Non-pigmented ciliary epithelial cell (primary cell): Measurements from ENCODE around the gene STAG1.
"Not testable (repeated sequence)": the region's sequence is repeated elsewhere in the genome, so short reads cannot be mapped to it uniquely, and the experiment has no call there.

Experiments used
- DNase-seq: peaks from one replicate; pipeline ENCODE4 v3.0.0-alpha.2; 2010; ENCODE audit warnings: low read depth

The STAG1 gene

DNA sequence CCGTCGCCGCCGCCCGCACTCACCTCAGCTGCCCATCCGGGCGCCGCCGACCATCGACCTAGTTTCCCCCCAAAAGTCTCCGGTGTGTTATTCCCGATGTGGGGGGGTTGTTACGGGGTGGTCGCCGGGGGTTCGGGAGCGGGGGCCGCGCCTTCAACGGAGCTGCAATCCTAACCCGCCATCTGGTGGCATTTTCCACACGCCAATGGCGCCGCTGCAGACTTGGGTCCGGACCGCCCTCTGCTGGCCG is at the start of gene STAG1:
Gene STAG1, minus strand, starts transcription at position 207 of the 250 bp plus-strand sequence. CDS start 121,480 bp downstream, outside the sequence.
- DNase-seq: no peak

GRCh38 chr3:136801146-136801545 is 49.0 kb upstream of the STAG1 start:
- not testable (repeated sequence) for DNase-seq

DNA sequence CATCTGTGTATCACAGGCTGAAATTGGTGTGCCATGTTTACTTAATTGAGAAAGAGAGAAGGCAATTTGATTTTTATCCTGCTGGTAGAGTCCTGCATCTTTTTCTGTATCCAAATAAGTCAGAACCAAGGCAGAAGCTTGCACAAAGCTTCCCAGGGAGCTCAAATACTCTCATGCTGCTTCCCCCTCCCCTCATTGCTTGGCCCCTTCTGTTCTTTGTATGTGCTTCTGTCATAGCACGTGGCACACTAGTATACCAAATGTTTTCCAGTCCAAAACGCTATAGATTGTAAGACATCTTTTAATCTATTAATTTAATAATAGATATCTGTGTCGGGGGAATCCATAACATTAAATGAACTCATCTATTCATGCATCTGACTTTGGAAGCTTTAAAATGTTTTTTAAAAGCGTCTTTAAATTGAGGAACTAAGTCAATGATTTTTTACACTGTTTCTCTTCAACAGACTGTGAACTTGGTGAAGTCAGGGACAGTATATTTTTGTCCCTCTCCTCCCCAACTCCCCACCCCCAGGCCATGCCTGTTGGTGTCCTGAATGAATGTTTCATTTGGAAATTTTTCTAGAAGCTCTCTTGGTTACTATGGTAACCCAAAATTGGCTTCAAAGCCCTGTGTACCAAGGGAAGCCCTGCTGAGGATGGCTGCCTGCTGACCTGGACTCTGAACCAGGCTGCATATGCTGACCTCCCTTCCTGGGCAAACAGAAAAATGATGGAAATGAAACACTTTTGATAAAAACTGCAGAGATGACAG is 40.6 kb upstream of the STAG1 start:
- no peak for DNase-seq

DNA sequence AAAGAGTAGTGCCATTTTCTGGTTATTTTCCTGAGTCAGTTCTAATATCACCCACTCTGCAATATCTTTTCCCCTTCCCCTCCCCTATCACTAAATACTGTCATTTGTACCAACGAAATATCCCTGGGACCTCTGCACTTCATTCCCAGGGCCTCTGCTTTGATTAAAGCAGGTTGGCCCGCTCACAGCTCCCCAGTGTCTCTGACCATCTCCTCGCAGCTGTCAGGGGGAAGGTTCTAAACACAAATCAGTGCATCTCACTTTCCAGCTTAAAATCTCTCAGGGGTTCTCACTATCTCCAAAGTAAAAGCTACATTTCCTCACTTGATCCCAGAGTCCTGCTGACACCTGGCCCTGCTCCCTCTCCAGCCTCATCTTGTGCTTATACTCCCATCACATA is 38.6 kb upstream of the STAG1 start:
- DNase-seq: no peak

DNA sequence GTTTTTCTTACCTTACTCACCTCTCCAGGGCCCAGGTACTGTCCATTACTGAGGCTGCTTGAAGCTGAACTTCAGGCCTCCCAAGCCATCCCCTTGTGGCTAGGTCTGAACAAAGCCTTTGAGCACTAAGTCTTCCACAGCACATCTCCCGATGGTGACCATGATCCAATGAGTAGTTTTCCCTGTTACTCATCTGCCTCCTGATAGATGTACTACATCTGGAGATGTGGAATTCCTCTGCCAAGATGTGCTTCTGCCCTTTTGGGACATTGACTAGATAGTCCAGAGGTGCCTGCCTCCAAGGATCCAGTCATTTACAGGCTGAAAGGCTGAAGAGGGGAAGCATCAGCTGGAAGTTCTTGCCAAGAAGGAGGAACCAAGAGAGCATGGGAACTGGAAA is 37.8 kb upstream of the STAG1 start:
- DNase-seq: no peak

- DNase-seq: no peak
Observed at GRCh38 chr3:136788154-136788553, 36.0 kb upstream of the STAG1 start.

GRCh38 chr3:136787349-136787748 is 35.2 kb upstream of the STAG1 start:
- no peak for DNase-seq

- DNase-seq: no peak
Observed at GRCh38 chr3:136783708-136784191, 31.6 kb upstream of the STAG1 start.

DNA sequence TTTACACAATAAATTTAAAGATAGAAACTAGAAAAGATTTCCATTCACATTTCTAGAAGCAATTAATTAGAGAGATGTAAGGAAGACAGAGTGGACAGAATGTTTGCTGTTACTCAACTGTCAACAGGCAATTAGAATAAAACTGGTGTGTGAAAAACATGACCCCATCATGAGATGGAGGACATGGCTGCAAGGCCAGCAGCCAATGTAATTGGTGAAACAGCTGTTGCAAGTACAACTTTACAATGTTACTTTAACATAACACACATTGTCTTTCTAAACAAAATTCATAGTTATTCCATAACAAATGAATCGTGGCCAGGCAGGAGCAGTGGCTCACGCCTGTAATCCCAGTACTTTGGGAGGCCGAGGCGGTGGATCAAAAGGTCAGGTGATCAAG is 28.6 kb upstream of the STAG1 start:
- no peak for DNase-seq

- no peak for DNase-seq
Observed at GRCh38 chr3:136778865-136779264, 26.7 kb upstream of the STAG1 start.

GRCh38 chr3:136772709-136773108 is 20.5 kb upstream of the STAG1 start:
- no peak for DNase-seq

DNA sequence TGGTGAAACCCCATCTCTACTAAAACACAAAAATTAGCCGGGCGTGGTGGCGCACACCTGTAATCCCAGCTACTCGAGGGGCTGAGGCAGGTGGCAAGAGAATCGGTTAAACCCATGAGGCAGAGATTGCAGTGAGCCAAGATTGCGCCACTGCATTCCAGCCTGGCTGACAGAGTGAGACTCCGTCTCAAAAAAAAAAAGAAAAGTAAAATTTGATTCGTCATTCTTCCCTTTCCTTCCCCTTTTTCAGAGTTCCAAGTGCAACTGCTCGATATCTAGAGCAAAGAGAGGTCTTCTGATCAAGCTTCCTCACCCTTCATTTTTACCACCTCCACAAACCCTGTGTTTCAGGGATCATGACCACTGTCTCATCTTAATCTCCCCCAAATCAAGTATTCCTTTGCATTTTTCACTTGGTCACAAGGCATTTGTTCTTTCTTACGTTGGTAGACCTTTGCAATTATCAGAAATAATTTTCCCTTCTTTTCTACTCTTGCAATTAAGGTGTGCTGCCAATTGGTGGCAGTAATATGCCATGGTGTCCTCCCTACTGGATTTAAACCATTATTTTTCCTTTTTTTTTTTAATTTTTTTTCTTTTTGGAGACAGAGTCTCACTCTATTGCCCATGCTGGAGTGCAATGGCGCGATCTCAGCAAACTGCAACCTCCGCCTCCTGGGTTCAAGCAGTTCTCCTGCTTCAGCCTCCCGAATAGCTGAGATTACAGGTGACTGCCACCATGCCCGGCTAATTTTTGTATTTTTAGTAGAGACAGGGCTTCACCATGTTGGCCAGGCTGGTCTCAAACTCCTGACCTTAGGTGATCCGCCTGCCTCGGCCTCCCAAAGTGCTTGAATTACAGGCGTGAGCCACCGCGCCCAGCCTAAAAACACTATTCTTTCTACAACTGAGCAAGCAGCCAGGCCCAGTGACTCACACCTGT is 6.3 kb upstream of the STAG1 start:
- DNase-seq: not testable (repeated sequence)

- DNase-seq: no peak
Observed at GRCh38 chr3:136755192-136755591, 3.0 kb upstream of the STAG1 start.

DNA sequence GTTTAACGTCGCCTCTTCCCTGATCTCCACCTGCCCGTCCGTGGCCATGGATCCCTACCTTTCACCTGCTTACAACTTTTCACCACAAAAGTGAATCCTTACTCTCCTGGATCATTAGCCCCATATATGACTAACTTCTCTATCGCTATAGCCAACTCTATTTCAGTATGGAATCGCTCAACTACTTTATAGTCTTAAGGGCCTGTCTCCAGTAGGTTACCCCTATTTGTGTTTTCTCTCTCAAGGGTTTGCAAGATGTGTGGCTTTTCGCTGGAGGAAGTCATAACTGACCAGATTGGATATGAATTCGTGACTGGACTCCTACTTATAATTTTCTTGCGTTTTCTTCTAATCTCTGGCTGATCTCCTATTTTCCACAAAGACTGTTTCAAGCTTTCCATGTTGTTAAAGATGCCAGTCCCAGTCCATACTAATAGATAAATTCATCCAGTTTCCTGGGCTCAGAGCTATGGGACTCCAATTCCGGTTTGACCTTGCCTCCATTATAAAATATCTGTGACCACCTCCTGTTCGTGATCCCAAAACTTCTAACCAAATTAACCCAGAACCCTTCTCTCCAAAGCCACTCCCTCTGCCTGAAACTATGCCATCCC is 1.3 kb upstream of the STAG1 start:
- no peak for DNase-seq

- peak; percentile 84 for DNase-seq
Observed at GRCh38 chr3:136752422-136753325, 496 bp upstream of the STAG1 start.

DNA sequence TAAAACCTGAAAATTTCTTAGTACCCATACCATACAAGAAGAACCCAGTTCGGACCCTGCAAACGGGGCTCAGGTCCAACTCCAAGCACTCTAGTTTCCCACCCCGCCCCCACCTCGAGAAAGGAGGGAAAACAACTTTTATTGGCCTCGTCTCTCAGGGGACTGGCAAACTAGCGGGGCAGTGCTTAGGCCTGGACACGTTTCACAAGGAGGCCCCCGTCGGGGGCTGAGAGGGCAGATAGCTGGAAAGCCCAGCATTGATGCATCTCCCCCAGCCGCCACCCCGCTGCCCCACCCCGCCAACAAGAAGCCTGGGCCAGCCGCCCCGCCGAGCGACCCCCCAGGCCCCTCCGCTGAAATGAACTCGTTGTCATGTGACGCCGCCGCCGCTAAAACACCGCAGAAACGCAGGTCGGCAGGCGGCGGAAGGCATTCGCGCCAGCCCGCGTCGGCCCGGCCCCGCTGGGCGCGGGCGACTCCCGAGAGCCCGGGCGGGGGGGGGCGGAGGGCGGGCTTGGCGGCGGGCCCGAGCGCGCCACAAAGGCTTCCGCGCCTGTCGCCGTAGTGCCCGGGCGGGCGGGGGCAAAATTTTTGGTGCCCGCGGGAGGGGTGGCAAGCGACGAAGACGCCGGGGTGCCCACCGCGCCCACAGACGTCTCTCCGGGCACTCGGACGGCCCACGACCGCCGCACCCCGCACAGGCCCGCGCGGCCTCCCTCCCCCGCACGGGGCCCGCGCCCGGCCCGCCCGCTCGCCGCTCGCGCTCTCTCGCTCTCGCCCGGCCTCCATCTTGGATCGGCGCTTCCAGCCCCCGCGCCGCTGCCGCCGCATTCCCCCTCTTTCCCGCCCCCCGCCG is 634 bp downstream of the STAG1 start:
- DNase-seq: no peak

GRCh38 chr3:136750897-136751315 is 1.3 kb downstream of the STAG1 start:
- DNase-seq: no peak

- no peak for DNase-seq
Observed at GRCh38 chr3:136750209-136750896, 1.8 kb downstream of the STAG1 start.

GRCh38 chr3:136749602-136750001 is 2.6 kb downstream of the STAG1 start:
- not testable (repeated sequence) for DNase-seq

GRCh38 chr3:136749091-136749490 is 3.1 kb downstream of the STAG1 start:
- no peak for DNase-seq
